ENCODE data around the gene CRIP1.

DNA sequence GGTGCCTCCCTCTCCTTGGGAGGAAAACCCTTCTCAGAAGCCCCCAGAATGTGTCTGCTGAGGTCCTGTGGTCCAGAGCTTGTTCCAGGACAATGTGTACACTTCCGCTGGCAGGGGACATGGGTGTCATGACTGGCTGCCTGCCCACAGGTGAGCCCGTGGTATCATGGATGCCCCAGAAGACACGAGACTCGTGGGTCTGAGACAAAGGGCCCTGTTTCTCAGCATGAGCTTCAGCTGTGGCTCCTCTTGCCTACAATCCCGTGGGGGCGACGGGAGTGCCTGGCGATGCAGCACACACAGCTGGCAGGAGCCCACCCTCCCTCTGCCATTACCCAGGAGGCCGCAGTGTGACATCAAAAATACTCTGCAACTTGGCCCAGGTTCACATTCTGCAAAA lies 46.7 kb downstream of the CRIP1 start:
- TF ChIP-seq, protein P1, sequence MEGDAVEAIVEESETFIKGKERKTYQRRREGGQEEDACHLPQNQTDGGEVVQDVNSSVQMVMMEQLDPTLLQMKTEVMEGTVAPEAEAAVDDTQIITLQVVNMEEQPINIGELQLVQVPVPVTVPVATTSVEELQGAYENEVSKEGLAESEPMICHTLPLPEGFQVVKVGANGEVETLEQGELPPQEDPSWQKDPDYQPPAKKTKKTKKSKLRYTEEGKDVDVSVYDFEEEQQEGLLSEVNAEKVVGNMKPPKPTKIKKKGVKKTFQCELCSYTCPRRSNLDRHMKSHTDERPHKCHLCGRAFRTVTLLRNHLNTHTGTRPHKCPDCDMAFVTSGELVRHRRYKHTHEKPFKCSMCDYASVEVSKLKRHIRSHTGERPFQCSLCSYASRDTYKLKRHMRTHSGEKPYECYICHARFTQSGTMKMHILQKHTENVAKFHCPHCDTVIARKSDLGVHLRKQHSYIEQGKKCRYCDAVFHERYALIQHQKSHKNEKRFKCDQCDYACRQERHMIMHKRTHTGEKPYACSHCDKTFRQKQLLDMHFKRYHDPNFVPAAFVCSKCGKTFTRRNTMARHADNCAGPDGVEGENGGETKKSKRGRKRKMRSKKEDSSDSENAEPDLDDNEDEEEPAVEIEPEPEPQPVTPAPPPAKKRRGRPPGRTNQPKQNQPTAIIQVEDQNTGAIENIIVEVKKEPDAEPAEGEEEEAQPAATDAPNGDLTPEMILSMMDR (IDR thresholded peaks at IDR 0.05): no peak
- TF ChIP-seq POLR2A (IDR thresholded peaks at IDR 0.05) (no peak), POLR2AphosphoS5 (IDR thresholded peaks at IDR 0.05) (no peak)

Data from breast epithelium (tissue), 3 donors.